HCT116 (cell line): Measurements from ENCODE around the gene STYXL1. TPM values are rescaled to one million over a fixed set of nuclear protein-coding genes. Genes with fewer than 3 reads are reported as not detected.
"Not testable (repeated sequence)": the region's sequence is repeated elsewhere in the genome, so short reads cannot be mapped to it uniquely, and the experiment has no call there.

ENCODE experiments used
- ATAC-seq: fragments of 200-7000 bp; cut with Tn5 transposase; 2 replicates; pipeline ENCODE4 v1.9.1; 2020; ENCODE audit warnings: mild to moderate bottlenecking, moderate library complexity
- BruUV-seq: library from RNA; stranded (reverse); fragments of 400-500 nt; replicated peaks from 2 replicates; lab custom pipeline; 2021; lab: Mats Ljungman, UMichigan
- CTCF ChIA-PET: fragments of 300-600 bp; sonication (Branson Sonifier 250); formaldehyde crosslinking; loops from one replicate; lab custom pipeline; 2021; ENCODE audit warnings: antibody characterized with exemption; lab: Charles Lee
- POLR2A ChIA-PET: fragments of 300-600, 350-600 bp; sonication (Branson Sonifier 250); formaldehyde crosslinking; loops from one replicate; lab custom pipeline; 2021; ENCODE audit warnings: antibody characterized with exemption; lab: Charles Lee
- RAD21 ChIA-PET, 2 experiments: fragments of 300-600 bp; sonication (Branson Sonifier 250); formaldehyde crosslinking; loops; one replicate each; lab custom pipeline; 2023; ENCODE audit warnings: low total read pairs in 2 of 2; ENCODE audit not compliant: uncharacterized antibody in 2 of 2, unreplicated experiment in 2 of 2, low non-redundant PET in 1 of 2; lab: Charles Lee
- DNase-seq: peaks from one replicate; pipeline ENCODE4 v3.0.0-alpha.2; 2010; ENCODE audit warnings: low read depth, low spot score
- H2AFZ ChIP-seq: fragments of 200-600 bp; shearing (Covaris generic), sonication (generic); 2 replicates; pipeline ENCODE4 v1.6.1; 2017; ENCODE audit warnings: low read depth, mixed run types, mixed read lengths, antibody characterized with exemption, low read length; ENCODE audit not compliant: poor library complexity, severe bottlenecking
- H3K27ac ChIP-seq: 2 replicates; pipeline ENCODE4 v1.5.1; 2012; ENCODE audit warnings: low read depth, low read length
- H3K27me3 ChIP-seq: fragments of 200-600 bp; sonication (generic); 2 replicates; pipeline ENCODE4 v1.6.1; 2016; ENCODE audit warnings: mixed run types, low read length, mixed read lengths; ENCODE audit not compliant: insufficient read depth
- H3K36me3 ChIP-seq, 2 experiments: fragments of 200-500 bp in 1 of 2; fragments of 200-600 bp in 1 of 2; sonication (Bioruptor generic) in 1 of 2; sonication (generic) in 1 of 2; 2 replicates each; pipeline versions ENCODE4 v1.5.1 to v1.6.1; 2014 to 2016; ENCODE audit warnings: low read length in 2 of 2, inconsistent platforms in 1 of 2, mixed read lengths in 1 of 2, mixed run types in 1 of 2; ENCODE audit not compliant: insufficient read depth in 2 of 2, control insufficient read depth in 1 of 2
- H3K4me1 ChIP-seq, 2 experiments: fragments of 200-600 bp in 1 of 2; sonication (generic) in 1 of 2; 2 replicates each; pipeline versions ENCODE4 v1.5.1 to v1.6.1; 2012 to 2017; ENCODE audit warnings: low read length in 2 of 2, inconsistent platforms in 1 of 2, mild to moderate bottlenecking in 1 of 2, mixed read lengths in 1 of 2, mixed run types in 1 of 2, moderate library complexity in 1 of 2; ENCODE audit not compliant: insufficient read depth in 2 of 2, control insufficient read depth in 1 of 2
- H3K4me2 ChIP-seq: fragments of 200-600 bp; sonication (generic); 2 replicates; pipeline ENCODE4 v1.6.1; 2017; ENCODE audit warnings: mixed run types, low read length, mixed read lengths
- H3K4me3 ChIP-seq, 2 experiments: fragments of 200-600 bp in 1 of 2; sonication (generic) in 1 of 2; replicated peaks in 1 of 2; 2 replicates each; pipeline ENCODE4 v1.5.1; 2011 to 2016; ENCODE audit warnings: low read length in 2 of 2, control low read depth in 1 of 2, low read depth in 1 of 2, mild to moderate bottlenecking in 1 of 2, mixed read lengths in 1 of 2, mixed run types in 1 of 2
- H3K79me2 ChIP-seq: fragments of 200-600 bp; sonication (generic); 2 replicates; pipeline ENCODE4 v1.6.1; 2017; ENCODE audit warnings: mild to moderate bottlenecking, mixed run types, low read length, moderate library complexity, mixed read lengths; ENCODE audit not compliant: insufficient read depth
- H3K9ac ChIP-seq: fragments of 200-600 bp; sonication (generic); 2 replicates; pipeline ENCODE4 v1.6.1; 2016; ENCODE audit warnings: low read length, mixed read lengths
- H3K9me2 ChIP-seq: fragments of 200-600 bp; sonication (generic), shearing (Covaris generic); 2 replicates; pipeline ENCODE4 v1.6.1; 2017; ENCODE audit warnings: mixed run types, mild to moderate bottlenecking, moderate library complexity; ENCODE audit not compliant: insufficient read depth
- H3K9me3 ChIP-seq, 2 experiments: fragments of 200-500 bp in 1 of 2; fragments of 200-600 bp in 1 of 2; sonication (Bioruptor generic) in 1 of 2; sonication (generic) in 1 of 2; 2 replicates each; pipeline ENCODE4 v1.6.1; 2014 to 2017; ENCODE audit warnings: low read length in 2 of 2, mixed read lengths in 2 of 2, inconsistent platforms in 1 of 2, low read depth in 1 of 2, mild to moderate bottlenecking in 1 of 2, mixed run types in 1 of 2, moderate library complexity in 1 of 2; ENCODE audit not compliant: control insufficient read depth in 1 of 2, insufficient read depth in 1 of 2
- H4K20me1 ChIP-seq: fragments of 200-600 bp; sonication (generic), shearing (Covaris generic); 2 replicates; pipeline ENCODE4 v1.6.1; 2017; ENCODE audit warnings: mixed run types, mild to moderate bottlenecking, moderate library complexity; ENCODE audit not compliant: insufficient read depth
- CBX3 ChIP-seq: IDR thresholded peaks from 2 replicates; pipeline ENCODE4 v1.6.1; 2012; ENCODE audit warnings: low read depth
- ELF1 ChIP-seq: IDR thresholded peaks from 2 replicates; pipeline ENCODE4 v1.6.1; 2012; ENCODE audit warnings: low read depth, borderline replicate concordance
- EZH2phosphoT487 ChIP-seq: fragments of 200-600 bp; IDR thresholded peaks from 2 replicates; pipeline ENCODE4 v1.6.1; 2018; ENCODE audit warnings: antibody characterized with exemption, borderline replicate concordance
- JUND ChIP-seq: IDR thresholded peaks from 2 replicates; pipeline ENCODE4 v1.6.1; 2012
- POLR2A ChIP-seq: IDR thresholded peaks from 2 replicates; pipeline ENCODE4 v1.7.0; 2011; ENCODE audit warnings: borderline replicate concordance; ENCODE audit not compliant: insufficient read depth, insufficient read length; ENCODE audit errors: extremely low read depth
- POLR2AphosphoS5 ChIP-seq: IDR thresholded peaks from 2 replicates; pipeline ENCODE4 v1.6.1; 2011; ENCODE audit warnings: mild to moderate bottlenecking, low read depth, low read length, moderate library complexity
- RAD21 ChIP-seq: IDR thresholded peaks from 2 replicates; pipeline ENCODE4 v1.6.1; 2012; ENCODE audit warnings: low read depth, mild to moderate bottlenecking
- SIN3A ChIP-seq: IDR thresholded peaks from 2 replicates; pipeline ENCODE4 v1.6.1; 2012; ENCODE audit warnings: low read depth
- SP1 ChIP-seq: IDR thresholded peaks from 2 replicates; pipeline ENCODE4 v1.6.1; 2012; ENCODE audit warnings: low read depth
- YY1 ChIP-seq: IDR thresholded peaks from 2 replicates; pipeline ENCODE4 v1.6.1; 2011; ENCODE audit warnings: low read length, low read depth, moderate library complexity, mild to moderate bottlenecking; ENCODE audit not compliant: insufficient replicate concordance; ENCODE audit errors: extremely low read depth
- ZFX ChIP-seq: fragments of 450-650 bp; IDR thresholded peaks from 2 replicates; pipeline ENCODE4 v1.6.1; 2017
- ZNF274 ChIP-seq: fragments of 200-500 bp; sonication (Bioruptor generic); IDR thresholded peaks from 2 replicates; pipeline ENCODE4 v1.6.1; 2014; ENCODE audit warnings: mild to moderate bottlenecking, low read depth, low read length, inconsistent platforms
- intact Hi-C: fragments of 100-400 bp; cut with micrococcal nuclease; formaldehyde crosslinking; loops from 2 replicates; pipeline ENCODE4 v1.10.0; 2022
- total RNA-seq: library from RNA; stranded (reverse); gene quantifications from one replicate; pipeline ENCODE4 v1.2.1, GENCODE V29; 2021; ENCODE audit not compliant: unreplicated experiment
- TF ChIP-seq, protein P1 (sequence below): IDR thresholded peaks from 2 replicates; pipeline ENCODE4 v1.6.1; 2012
- TF ChIP-seq, protein P2 (sequence below), 3 experiments: fragments of 200-600 bp in 1 of 3; sonication (generic) in 1 of 3; IDR thresholded peaks in 2 of 3; conservative IDR thresholded peaks in 1 of 3; 2 replicates each; pipeline ENCODE4 v1.5.1; 2012 to 2017; ENCODE audit warnings: low read depth in 2 of 3, low read length in 2 of 3, antibody characterized with exemption in 1 of 3, borderline replicate concordance in 1 of 3, control low read depth in 1 of 3, mild to moderate bottlenecking in 1 of 3, mixed read lengths in 1 of 3, mixed run types in 1 of 3, moderate library complexity in 1 of 3; ENCODE audit not compliant: insufficient read depth in 1 of 3

Gene STYXL1
- total RNA-seq, 1 experiment from 2014 or later, result 32.5 TPM

DNA sequence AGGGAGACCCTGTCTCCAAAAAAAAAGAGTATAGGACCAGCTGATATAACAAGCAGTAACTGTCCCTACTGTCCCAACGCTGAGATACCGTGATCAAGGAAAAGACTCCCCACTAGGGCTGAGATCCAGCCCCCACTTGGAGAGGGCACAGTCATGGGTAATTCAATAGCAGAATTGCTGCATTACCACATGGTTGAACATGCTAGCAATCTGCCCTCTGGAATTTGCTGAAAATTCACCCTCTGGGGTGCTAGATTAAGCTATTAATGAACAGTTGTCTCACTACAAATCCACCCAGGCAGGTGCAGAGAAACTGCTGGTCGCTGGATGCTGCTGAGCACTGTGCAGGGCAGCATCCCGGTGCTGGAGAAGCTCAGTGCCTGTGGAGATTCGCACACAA, 46.5 kb upstream of the STYXL1 start:
- DNase-seq, H3K9ac ChIP-seq, BruUV-seq, H2AFZ ChIP-seq, H4K20me1 ChIP-seq, intact Hi-C loops, H3K27me3 ChIP-seq, H3K36me3 ChIP-seq, ATAC-seq, POLR2A ChIA-PET, H3K4me3 ChIP-seq, H3K27ac ChIP-seq, CTCF ChIA-PET, RAD21 ChIA-PET, H3K4me1 ChIP-seq, H3K79me2 ChIP-seq, H3K4me2 ChIP-seq, H3K9me3 ChIP-seq, H3K9me2 ChIP-seq: not testable (repeated sequence)

DNA sequence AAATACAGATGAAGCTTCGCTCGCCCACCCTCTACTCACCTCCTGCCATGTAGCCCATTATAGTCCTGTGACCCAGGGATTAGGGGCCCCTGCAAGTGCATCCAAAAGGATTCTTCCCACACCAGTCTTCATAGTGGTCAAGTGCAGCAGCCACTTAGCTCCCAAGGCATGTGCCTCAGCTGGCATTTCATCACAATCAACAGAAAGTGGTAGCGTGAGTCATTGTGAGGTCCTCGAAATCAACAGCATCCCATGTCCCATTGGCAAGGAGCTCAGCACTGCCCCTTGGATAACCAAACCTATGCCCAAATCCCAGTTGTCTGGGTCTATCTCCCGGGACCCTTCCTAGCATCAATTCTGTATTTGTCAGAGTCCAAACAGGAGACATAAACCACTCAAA, 45.7 kb upstream of the STYXL1 start:
- H3K4me1 ChIP-seq, BruUV-seq, H3K36me3 ChIP-seq, H3K27me3 ChIP-seq, H3K9me3 ChIP-seq, intact Hi-C loops, DNase-seq, CTCF ChIA-PET, RAD21 ChIA-PET, H2AFZ ChIP-seq, ATAC-seq, H3K27ac ChIP-seq, H3K4me3 ChIP-seq, H3K79me2 ChIP-seq, H3K9ac ChIP-seq, H3K4me2 ChIP-seq, H4K20me1 ChIP-seq, H3K9me2 ChIP-seq: not testable (repeated sequence)
- POLR2A ChIA-PET, result interaction anchor here (0.6 kb wide), 1 partner anchor 26 kb away, joined by 3 read pairs; no protein-coding TSS in a partner anchor

DNA sequence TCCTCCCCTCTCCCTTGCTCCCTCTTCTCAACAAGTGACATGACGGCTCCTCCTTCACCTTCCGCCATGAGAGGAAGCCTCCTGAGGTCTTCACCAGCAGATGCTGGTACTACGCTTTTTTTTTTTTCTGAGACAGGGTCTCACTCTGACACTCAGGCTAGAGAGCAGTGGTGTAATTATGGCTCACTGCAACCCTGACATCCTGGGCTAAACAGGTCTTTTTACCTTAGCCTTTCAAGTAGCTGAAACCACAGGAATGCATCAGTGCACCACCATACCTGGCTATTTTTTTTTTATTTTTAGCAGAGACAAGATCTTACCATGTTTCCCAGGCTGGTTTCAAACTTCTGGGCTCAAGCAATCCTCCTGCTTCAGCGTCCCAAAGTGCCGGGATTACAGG, 43.7 kb upstream of the STYXL1 start:
- CTCF ChIA-PET, result no interaction called here
- H3K4me2 ChIP-seq, result no peak overlapping the region
- no peaks in the 10 kb centered on the region for H3K9me2 ChIP-seq
- no peak overlapping the region for H3K9ac ChIP-seq
- POLR2A ChIA-PET, result interaction anchor here (1.0 kb wide), 1 partner anchor 44 kb away, joined by 3 read pairs; the partner anchor contains the start of genes MDH2 and STYXL1
- RAD21 ChIA-PET, result no interaction called here
- no TSS peak for BruUV-seq
- no peak for DNase-seq
- no peaks in the 10 kb centered on the region for H3K36me3 ChIP-seq
- no peak overlapping the region for H3K4me3 ChIP-seq
- H3K79me2 ChIP-seq, result no peaks in the 10 kb centered on the region
- H3K9me3 ChIP-seq, result no peaks in the 10 kb centered on the region
- H3K27me3 ChIP-seq, result no peaks in the 10 kb centered on the region
- no peak overlapping the region for H3K27ac ChIP-seq
- intact Hi-C loops, result no loop called here
- TF ChIP-seq RAD21 (no peak), SP1 (no peak), EZH2phosphoT487 (no peak), YY1 (no peak), ZFX (no peak), CBX3 (no peak), ELF1 (no peak), ZNF274 (no peak), JUND (no peak), POLR2AphosphoS5 (no peak), POLR2A (no peak), SIN3A (no peak)
- TF ChIP-seq, protein P1, sequence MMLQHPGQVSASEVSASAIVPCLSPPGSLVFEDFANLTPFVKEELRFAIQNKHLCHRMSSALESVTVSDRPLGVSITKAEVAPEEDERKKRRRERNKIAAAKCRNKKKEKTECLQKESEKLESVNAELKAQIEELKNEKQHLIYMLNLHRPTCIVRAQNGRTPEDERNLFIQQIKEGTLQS, result no peak
- TF ChIP-seq, protein P2, sequence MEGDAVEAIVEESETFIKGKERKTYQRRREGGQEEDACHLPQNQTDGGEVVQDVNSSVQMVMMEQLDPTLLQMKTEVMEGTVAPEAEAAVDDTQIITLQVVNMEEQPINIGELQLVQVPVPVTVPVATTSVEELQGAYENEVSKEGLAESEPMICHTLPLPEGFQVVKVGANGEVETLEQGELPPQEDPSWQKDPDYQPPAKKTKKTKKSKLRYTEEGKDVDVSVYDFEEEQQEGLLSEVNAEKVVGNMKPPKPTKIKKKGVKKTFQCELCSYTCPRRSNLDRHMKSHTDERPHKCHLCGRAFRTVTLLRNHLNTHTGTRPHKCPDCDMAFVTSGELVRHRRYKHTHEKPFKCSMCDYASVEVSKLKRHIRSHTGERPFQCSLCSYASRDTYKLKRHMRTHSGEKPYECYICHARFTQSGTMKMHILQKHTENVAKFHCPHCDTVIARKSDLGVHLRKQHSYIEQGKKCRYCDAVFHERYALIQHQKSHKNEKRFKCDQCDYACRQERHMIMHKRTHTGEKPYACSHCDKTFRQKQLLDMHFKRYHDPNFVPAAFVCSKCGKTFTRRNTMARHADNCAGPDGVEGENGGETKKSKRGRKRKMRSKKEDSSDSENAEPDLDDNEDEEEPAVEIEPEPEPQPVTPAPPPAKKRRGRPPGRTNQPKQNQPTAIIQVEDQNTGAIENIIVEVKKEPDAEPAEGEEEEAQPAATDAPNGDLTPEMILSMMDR (IDR thresholded peaks at IDR 0.05 in 2 of 3, conservative IDR thresholded peaks at IDR 0.05 in 1 of 3; ENCODE audit: borderline replicate concordance in 1 of 3, insufficient read depth in 1 of 3, low read depth in 2 of 3, low read length in 2 of 3), result no peak
- peaks cover 11 to 20% of the 10 kb centered on the region in 2 experiments; a peak in 3 of 4 replicates for H3K4me1 ChIP-seq
- H2AFZ ChIP-seq, result no peak overlapping the region
- ATAC-seq, result no peak
- H4K20me1 ChIP-seq, result no peaks in the 10 kb centered on the region
